Measurements from ENCODE around the gene FDXR. TPM values are rescaled to one million over a fixed set of nuclear protein-coding genes. Genes with fewer than 3 reads are reported as not detected.
"Not testable (repeated sequence)": the region's sequence is repeated elsewhere in the genome, so short reads cannot be mapped to it uniquely, and the experiment has no call there.

The FDXR gene
- total RNA-seq, 1 donor from 2014 or later = 30.8 TPM

DNA sequence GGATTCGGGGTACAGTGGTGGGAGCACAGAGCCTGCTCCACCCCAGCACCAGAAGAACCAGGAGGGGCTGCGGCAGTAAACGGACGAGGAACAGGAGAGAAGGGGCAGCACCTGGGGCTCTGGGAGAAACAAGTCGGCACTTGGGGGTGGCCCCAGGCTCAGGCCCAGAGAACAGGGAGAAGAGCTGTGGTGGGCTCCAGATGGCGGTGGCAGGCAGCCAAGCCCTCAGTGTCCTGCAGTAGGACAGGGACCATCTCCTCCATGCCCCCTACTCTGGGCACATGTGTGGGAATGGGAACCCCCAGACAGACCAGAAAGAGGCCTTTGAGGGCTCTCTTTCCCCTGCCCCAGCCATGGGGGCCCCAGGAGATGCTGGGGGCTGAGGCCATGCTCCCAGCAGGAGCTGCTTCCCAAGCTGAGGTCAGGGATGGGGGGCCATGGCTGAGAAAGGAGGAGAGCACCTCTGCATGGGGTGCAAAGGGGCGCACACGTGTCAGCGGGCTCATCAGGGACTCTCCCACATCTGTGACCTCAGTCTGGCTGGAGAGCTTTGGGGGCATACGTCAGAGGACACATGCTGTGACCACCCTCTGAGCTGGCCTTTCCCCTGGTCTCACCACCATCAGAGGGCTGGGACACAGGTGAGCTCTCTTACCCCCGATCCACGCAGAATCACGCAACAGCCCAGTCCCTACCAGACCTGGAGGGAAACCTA lies 43.5 kb upstream of the FDXR start:
- TF ChIP-seq, protein P1, sequence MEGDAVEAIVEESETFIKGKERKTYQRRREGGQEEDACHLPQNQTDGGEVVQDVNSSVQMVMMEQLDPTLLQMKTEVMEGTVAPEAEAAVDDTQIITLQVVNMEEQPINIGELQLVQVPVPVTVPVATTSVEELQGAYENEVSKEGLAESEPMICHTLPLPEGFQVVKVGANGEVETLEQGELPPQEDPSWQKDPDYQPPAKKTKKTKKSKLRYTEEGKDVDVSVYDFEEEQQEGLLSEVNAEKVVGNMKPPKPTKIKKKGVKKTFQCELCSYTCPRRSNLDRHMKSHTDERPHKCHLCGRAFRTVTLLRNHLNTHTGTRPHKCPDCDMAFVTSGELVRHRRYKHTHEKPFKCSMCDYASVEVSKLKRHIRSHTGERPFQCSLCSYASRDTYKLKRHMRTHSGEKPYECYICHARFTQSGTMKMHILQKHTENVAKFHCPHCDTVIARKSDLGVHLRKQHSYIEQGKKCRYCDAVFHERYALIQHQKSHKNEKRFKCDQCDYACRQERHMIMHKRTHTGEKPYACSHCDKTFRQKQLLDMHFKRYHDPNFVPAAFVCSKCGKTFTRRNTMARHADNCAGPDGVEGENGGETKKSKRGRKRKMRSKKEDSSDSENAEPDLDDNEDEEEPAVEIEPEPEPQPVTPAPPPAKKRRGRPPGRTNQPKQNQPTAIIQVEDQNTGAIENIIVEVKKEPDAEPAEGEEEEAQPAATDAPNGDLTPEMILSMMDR (IDR thresholded peaks at IDR 0.05; ENCODE audit: insufficient read depth, low read length, severe bottlenecking) = no peak
- Histone ChIP-seq H3K27me3 (ENCODE audit: control insufficient read depth, insufficient read depth, low read length) (no peaks in the 10 kb centered on the region), H3K4me3 (ENCODE audit: low read depth, low read length) (no peak overlapping the region), H3K36me3 (ENCODE audit: control insufficient read depth, insufficient read depth, low read length) (no peaks in the 10 kb centered on the region)
- FAIRE-seq (no peak), DNase-seq (ENCODE audit: low read depth) (no peak)

DNA sequence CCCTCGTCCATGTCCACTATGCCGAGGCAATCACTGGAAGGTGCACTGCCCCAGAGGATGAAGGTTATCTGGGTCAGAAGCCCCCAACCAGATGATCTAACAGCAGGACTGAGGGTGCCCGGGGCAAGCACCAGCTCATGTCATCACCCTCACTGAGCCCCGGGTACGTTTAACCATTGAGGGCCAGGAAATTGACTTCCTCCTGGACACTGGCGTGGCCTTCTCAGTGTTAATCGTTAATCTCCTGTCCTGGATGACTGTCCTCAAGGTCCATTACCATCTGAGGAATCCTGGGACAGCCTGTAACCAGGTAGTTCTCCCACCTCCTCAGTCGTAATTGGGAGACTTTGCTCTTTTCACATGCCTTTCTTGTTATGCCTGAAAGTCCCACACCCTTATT lies 38.6 kb upstream of the FDXR start:
- FAIRE-seq; DNase-seq (ENCODE audit: low read depth); H3K27me3 ChIP-seq (ENCODE audit: control insufficient read depth, insufficient read depth, low read length); H3K4me3 ChIP-seq (ENCODE audit: low read depth, low read length); H3K36me3 ChIP-seq (ENCODE audit: control insufficient read depth, insufficient read depth, low read length): not testable (repeated sequence)

DNA sequence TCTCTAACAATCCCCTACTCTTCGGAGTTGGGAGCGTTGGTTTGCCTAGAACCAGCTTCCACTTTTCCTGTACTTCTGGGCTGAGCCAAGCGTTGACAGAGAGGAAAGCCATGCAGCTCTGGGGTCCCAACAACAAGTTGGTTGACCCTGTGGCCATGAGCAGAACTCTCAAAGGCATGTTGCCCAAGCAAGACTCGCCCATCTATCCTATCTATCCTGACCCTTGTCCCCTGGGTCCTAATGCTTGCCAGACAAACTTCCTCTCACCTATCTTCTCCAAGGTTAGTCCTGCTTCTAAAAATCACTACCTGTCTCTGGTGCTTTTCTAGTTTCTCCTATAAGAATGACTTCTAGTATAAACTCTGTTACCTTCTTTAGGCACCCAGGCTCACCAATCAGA lies 36.3 kb upstream of the FDXR start:
- H3K4me3 ChIP-seq (ENCODE audit: low read depth, low read length); H3K36me3 ChIP-seq (ENCODE audit: control insufficient read depth, insufficient read depth, low read length); DNase-seq (ENCODE audit: low read depth); FAIRE-seq; H3K27me3 ChIP-seq (ENCODE audit: control insufficient read depth, insufficient read depth, low read length): not testable (repeated sequence)

DNA sequence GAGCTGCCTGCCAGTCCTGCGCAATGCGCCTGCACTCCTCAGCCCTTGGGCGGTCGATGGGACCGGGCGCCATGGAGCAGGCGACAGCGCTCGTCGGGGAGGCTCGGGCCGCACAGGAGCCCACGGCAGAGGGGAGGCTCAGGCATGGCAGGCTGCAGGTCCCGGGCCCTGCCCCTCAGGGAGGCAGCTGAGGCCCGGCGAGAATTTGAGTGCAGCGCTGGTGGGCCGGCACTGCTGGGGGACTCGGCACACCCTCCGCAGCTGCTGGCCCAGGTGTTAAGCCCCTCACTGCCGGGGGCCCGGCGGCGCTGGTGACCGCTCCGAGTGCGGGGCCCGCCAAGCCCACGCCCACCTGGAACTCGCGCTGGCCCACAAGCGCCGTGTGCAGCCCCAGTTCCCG lies 34.2 kb upstream of the FDXR start:
- H3K4me3 ChIP-seq (ENCODE audit: low read depth, low read length) = no peak overlapping the region
- TF ChIP-seq, protein P1 (IDR thresholded peaks at IDR 0.05; ENCODE audit: insufficient read depth, low read length, severe bottlenecking) = no peak
- no peaks in the 10 kb centered on the region for H3K27me3 ChIP-seq (ENCODE audit: control insufficient read depth, insufficient read depth, low read length)
- FAIRE-seq (no peak), DNase-seq (ENCODE audit: low read depth) (no peak)
- H3K36me3 ChIP-seq (ENCODE audit: control insufficient read depth, insufficient read depth, low read length) = no peaks in the 10 kb centered on the region

DNA sequence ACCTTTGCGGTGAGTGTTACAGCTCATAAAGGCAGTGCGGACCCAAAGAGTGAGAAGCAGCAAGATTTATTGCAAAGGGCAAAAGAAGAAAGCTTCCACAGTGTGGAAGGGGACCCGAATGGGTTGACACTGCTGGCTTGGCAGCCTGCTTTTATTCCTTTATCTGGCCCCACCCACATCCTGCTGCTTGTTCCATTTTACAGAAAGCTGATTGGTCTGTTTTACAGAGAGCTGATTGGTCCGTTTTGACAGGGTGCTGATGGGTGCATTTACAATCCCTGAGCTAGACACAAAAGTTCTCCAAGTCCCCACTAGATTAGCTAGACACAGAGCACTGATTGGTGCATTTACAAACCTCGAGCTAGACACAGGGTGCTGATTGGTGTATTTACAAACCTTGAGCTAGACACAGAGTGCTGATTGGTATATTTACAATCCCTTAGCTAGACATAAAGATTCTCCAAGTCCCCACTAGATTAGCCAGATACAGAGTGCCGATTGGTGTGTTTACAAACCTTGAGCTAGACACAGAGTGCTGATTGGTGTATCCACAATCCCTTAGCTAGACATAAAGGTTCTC lies 33.5 kb upstream of the FDXR start:
- not testable (repeated sequence) for H3K4me3 ChIP-seq (ENCODE audit: low read depth, low read length); H3K36me3 ChIP-seq (ENCODE audit: control insufficient read depth, insufficient read depth, low read length); FAIRE-seq; DNase-seq (ENCODE audit: low read depth); H3K27me3 ChIP-seq (ENCODE audit: control insufficient read depth, insufficient read depth, low read length)

DNA sequence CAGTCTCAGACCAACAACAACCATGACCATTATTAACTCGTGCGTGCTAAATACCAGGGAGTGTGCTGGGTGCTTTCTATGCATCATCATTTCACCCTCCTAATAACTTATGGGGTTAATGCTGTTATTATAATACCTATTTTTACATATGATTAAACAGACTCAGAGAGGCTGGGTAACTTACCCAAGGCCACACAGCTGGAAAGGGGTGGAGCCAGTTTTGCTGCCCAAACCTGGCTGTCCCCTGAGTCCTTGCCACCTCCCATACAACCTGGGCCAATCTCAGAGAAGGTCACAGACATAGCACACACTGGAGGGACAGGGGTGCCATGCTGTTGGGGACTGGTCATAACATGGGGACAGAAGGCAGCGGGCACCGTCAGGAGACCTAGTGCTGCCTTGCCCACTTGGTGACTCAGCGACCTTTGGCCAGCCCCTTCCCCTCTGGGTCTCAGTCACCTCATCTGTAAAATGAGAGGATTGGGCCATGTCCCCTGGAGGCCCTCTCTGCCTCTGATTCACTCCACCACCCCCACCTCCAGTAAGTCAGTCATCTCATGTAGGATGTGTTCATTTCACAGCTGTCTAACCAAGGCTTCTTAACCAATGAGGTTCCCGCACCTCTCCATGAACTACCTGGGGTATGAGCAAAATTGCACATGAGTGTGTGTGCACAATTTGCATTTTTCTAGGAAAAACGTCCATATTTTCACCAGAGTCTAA lies 32.1 kb upstream of the FDXR start:
- no peaks in the 10 kb centered on the region for H3K36me3 ChIP-seq (ENCODE audit: control insufficient read depth, insufficient read depth, low read length)
- H3K27me3 ChIP-seq (ENCODE audit: control insufficient read depth, insufficient read depth, low read length) = no peaks in the 10 kb centered on the region
- TF ChIP-seq, protein P1 (IDR thresholded peaks at IDR 0.05; ENCODE audit: insufficient read depth, low read length, severe bottlenecking) = no peak
- DNase-seq (ENCODE audit: low read depth) (no peak), FAIRE-seq (no peak)
- H3K4me3 ChIP-seq (ENCODE audit: low read depth, low read length) = no peak overlapping the region

DNA sequence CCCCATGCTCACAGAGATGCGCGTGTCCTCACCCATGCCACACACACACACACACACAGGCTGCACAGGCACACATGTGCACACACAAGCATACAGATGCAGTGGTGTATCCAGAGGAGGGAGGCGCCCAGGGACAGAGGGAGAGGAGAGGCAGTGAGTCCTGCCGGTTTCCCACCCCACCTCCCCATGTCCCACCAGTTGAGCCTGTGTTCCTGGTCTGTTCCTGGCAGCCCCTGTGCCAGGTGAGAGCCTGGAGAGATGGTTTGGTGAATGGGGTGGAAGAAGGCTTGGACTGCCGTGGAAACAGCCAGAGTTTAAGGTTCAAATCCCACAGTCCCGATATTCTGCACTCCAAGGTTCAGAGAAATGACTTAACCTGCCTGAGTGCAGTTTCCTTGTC lies 30.9 kb upstream of the FDXR start:
- Histone ChIP-seq H3K27me3 (ENCODE audit: control insufficient read depth, insufficient read depth, low read length) (no peaks in the 10 kb centered on the region), H3K4me3 (ENCODE audit: low read depth, low read length) (no peak overlapping the region), H3K36me3 (ENCODE audit: control insufficient read depth, insufficient read depth, low read length) (no peaks in the 10 kb centered on the region)
- TF ChIP-seq, protein P1 (IDR thresholded peaks at IDR 0.05; ENCODE audit: insufficient read depth, low read length, severe bottlenecking) = no peak
- DNase-seq (ENCODE audit: low read depth) = no peak
- no peak for FAIRE-seq

Data from bronchial epithelial cell (primary cell).